HG02588 (cell line): Measurements from ENCODE around the gene TIE1.

Source experiments
- ATAC-seq: cut with Tn5 transposase; IDR thresholded peaks from one replicate; pipeline ENCODE4 v1.9.1; 2021; ENCODE audit warnings: mild to moderate bottlenecking, moderate library complexity; ENCODE audit not compliant: unreplicated experiment

TIE1 gene

GRCh38 chr1:43300378-43301094 is at the start of gene TIE1:
TIE1 (plus strand) TSS chr1:43300982; CDS start chr1:43301072, 90 bp downstream.
- ATAC-seq: no peak

GRCh38 chr1:43251024-43251423 is 49.8 kb upstream of the TIE1 start:
- no peak for ATAC-seq

GRCh38 chr1:43252225-43252624 is 48.6 kb upstream of the TIE1 start:
- ATAC-seq: no peak

DNA sequence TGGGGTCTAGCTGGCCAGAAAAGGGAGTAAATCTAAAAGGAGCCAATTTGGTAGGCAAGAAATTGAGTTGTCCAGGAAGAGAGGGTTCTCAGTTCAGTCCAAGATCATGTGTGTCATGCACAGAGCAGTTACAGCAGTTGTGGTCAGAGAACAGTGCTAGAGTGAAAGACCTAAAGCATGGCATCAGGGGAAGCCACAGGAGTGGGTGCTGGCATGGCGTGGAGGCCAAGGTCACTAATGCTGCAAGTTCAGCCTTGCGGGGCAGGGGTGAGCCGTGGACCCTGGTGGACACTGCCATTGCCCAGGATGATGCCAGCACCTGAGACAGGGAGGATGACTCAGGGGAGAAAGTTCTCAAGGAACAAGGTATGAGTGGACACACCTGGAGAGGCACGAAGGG is 47.6 kb upstream of the TIE1 start:
- no peak for ATAC-seq

GRCh38 chr1:43253876-43254275 is 46.9 kb upstream of the TIE1 start:
- no peak for ATAC-seq

- no peak for ATAC-seq
These were observed 45.2 kb upstream of the TIE1 start for GRCh38 chr1:43255438-43256210.

DNA sequence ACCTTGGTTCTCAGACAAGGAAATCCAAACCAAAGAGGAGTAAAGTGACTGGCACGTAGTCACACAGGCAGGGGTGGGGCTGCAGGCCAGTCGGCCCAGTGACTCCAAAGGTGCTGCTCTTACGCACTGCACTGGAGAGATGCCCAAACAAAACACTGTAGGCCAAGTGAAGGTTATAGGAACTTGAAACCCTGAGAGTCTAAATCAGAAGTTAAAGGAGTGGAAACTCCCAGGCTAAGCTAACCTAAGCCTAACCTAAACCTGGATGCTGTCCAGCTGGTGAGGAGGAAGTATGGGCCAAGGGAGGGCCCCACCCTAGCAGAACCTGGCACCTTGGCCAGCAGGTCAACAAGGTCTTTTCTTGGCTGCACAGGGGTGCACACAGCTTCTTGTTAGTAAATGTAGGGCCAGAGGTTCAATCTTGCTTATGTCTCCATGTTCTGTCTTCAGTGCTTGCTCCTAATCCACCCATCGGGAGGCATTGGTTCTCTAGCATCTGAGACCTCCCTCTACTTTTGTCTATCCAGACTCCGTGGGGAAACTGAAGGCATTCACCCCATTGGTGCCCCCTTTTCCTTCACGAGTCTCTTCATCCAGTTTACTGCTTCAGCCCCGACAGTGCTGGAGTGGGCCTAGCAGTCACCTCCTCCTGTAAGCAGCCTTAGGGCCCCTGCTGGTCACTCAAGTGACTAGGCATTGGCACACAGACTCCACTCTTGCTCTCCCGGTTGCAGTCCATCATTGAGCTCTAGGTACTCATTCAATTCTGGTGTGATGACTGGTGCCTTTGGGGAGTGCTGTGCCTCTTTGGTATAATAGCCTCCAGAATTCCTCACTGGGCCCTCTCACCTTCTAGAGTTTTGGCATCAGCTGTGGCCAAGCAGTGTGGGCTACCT is 43.9 kb upstream of the TIE1 start:
- ATAC-seq: no peak

- no peak for ATAC-seq
These were observed 42.4 kb upstream of the TIE1 start for GRCh38 chr1:43258370-43258769.

GRCh38 chr1:43265431-43265830 is 35.4 kb upstream of the TIE1 start:
- ATAC-seq: no peak

- no peak for ATAC-seq
These were observed 33.9 kb upstream of the TIE1 start for GRCh38 chr1:43266881-43267280.

DNA sequence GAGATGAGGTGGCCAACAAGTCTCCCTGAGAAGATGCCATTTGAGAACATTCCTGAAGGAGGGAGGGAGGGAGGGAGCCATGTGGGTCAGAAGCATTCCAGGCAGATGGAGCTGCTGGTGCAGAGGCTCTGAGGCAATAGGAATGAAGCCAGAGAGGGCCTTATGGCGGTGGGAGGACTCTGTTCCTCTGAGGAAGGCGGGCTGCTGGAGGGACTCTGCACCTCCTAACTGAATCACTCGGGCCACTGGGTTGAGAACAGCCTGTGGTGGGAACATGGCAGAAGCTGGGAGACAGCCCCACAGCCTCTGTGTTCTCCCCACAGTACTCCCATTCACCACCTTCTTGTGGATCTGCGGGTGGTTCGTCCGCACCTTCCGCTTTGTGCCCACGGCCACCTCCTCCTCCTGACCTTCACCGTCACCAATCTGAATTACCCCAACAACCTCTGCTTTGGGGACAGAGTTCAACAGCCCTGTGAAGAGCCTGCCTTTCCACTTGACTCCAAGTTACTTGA is 33.4 kb upstream of the TIE1 start:
- ATAC-seq: no peak

- ATAC-seq: no peak
These were observed 32.9 kb upstream of the TIE1 start for GRCh38 chr1:43267818-43268425.

DNA sequence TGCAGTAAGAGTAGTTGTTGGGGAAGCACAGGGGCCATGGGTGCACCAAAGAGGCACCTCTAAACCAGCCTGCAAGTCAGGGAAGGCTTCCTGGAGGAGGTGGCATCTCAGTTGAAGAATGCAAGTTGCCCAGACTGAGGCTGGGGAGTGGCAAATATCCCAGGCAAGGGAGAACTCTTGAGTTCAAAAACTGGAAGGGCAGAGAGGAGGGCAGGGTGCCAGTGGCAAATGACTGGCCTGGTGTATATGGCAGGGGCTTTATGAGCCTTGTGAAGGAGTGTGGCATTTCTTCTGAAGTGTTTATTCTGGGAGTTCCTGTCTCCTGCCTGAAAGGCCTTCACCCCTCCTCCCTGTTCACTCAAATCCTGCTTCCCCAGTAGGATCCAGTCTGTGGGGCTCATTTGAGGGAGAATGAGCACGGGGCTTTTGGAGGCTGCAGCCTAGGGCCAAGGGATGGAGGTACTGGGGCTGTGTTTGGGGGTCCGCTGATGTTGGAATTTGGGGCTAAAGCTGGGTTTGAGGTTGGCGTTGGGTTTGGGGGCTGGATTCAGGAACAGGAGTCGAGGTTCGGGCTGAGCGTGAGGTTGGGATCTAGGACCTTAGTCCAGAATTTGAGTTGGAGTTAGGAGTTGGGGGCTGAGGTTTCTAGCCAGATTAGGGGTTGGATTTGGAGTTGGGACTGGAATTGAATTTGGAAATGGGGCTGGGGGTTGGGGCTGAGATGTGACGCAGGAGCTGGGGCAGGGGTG is 31.0 kb upstream of the TIE1 start, which contains the start of gene TMEM125:
Gene TMEM125, plus strand, starts transcription at position 357 of the 749 bp plus-strand sequence. CDS start 2,740 bp downstream, outside the sequence.
- ATAC-seq: no peak

- no peak for ATAC-seq
These were observed 30.2 kb upstream of the TIE1 start for GRCh38 chr1:43270421-43271095.

DNA sequence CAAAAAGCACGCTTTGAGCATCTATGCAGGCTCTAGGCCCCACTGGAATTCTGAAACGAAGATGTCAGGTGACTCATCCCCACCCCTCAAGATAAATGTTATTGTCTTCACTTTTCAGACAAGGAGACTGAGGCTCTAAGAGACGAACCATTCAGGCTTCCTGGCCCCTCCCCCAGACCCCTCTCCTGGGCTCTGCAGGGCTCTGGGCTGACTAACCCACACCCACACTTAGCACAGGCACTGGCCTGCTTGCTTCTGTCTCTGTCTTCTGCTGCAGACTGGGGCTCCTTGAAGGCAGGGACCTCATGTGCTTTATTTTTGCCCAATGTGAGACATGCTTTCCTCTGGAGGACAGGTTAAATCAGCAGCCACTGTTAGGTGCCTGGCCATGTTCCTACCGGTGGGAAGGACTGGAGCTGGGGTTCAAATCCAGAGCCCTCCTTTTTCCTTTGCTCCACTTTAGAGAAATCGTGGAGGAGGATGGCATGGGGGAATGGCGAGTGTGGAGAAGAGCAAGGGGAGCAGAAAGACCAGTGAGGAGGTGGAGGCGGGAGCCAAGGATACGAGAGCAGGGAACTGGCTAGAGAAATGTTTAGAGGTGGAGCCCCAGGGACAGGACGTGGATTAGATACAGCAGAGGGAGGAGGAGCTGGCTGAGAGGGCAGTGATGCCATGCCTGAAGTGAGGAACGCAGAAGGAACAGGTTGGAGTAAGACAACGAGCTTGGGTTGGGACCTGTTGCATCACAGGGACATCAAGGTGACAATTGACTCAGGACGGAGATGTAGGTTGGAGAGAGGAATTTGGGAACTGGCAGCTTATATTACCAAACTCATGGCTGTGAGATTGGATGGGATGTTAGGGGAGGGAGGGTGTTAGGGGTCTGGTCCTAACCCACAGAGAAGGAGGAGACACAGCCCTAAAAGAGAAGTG is 29.3 kb upstream of the TIE1 start:
- no peak for ATAC-seq

DNA sequence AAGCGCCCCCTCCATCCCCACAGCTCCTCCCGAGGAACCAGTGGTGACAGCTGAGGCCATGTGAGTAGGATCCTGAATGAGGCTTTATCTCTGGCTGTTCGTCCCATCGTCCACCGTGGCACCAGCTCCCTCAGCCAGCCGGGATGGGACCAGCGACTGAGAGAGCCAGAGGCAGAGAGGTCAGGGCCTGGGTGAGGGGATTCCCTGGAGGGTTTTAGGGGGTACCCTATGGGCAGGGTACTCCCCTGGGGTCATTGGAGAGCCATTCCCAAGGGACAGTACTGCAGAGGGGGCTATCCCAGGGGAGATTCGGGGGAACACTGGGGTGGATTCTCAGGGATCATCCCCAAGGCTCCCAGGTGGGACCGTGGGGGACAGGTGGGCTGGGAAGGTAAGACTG is 28.6 kb upstream of the TIE1 start:
- ATAC-seq: no peak

DNA sequence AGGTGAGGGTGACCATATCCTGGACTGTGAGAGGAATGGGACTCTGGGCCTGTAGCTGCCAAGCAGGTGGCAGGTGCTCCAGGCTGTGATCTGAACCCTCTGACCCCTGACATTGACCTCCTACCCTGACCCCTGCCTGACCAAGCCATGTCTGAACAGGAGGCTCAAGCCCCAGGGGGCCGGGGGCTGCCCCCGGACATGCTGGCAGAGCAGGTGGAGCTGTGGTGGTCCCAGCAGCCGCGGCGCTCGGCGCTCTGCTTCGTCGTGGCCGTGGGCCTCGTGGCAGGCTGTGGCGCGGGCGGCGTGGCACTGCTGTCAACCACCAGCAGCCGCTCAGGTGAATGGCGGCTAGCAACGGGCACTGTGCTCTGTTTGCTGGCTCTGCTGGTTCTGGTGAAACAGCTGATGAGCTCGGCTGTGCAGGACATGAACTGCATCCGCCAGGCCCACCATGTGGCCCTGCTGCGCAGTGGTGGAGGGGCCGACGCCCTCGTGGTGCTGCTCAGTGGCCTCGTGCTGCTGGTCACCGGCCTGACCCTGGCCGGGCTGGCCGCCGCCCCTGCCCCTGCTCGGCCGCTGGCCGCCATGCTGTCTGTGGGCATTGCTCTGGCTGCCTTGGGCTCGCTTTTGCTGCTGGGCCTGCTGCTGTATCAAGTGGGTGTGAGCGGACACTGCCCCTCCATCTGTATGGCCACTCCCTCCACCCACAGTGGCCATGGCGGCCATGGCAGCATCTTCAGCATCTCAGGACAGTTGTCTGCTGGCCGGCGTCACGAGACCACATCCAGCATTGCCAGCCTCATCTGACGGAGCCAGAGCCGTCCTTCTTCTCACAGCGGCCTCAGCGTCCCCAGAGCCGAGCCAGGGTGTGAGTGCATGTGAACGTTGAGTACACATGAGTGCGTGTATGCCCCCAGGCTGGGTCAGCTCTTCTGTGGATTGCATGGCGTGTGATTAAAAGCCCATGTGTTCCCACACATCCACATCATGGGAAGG is 27.9 kb upstream of the TIE1 start:
- no peak for ATAC-seq
